GM12873 (cell line): Measurements from ENCODE around the gene CCDC69.

Experiments
- CTCF ChIP-seq: IDR thresholded peaks from 2 replicates; pipeline ENCODE4 v1.5.1; 2012; ENCODE audit warnings: low read depth, mild to moderate bottlenecking, moderate library complexity, low read length, control low read depth; ENCODE audit not compliant: insufficient read depth; ENCODE audit errors: missing control alignments

Gene CCDC69

GRCh38 chr5:151223447-151224264 lies at the start of gene CCDC69:
CCDC69 (minus strand) TSS chr5:151224092; CDS start chr5:151223970, 122 bp downstream.
- TF ChIP-seq CTCF, result peak; percentile 14

GRCh38 chr5:151271336-151271735 lies 47.4 kb upstream of the CCDC69 start:
- no peak for TF ChIP-seq CTCF

- no peak for TF ChIP-seq CTCF
These were observed 46.7 kb upstream of the CCDC69 start for GRCh38 chr5:151270599-151270998.

- TF ChIP-seq CTCF, result no peak
These were observed 43.8 kb upstream of the CCDC69 start for GRCh38 chr5:151267491-151268260.

- TF ChIP-seq CTCF, result no peak
These were observed 40.2 kb upstream of the CCDC69 start for GRCh38 chr5:151264113-151264512.

- no peak for TF ChIP-seq CTCF
These were observed 38.6 kb upstream of the CCDC69 start for GRCh38 chr5:151262532-151262931.

- TF ChIP-seq CTCF, result no peak
These were observed 36.0 kb upstream of the CCDC69 start for GRCh38 chr5:151259931-151260330.
